Breast epithelium (tissue), 3 donors: ENCODE data around the gene C16orf96.

ENCODE experiments used
- CTCF ChIP-seq, 3 donors: fragments of 450-650 bp; IDR thresholded peaks; one replicate each; pipeline ENCODE4 v1.5.1; 2016 to 2017; ENCODE audit warnings: antibody characterized with exemption in 3 of 3, mild to moderate bottlenecking in 3 of 3, moderate library complexity in 3 of 3
- POLR2AphosphoS5 ChIP-seq, 3 donors: sonication (generic); formaldehyde crosslinking; IDR thresholded peaks; one replicate each; pipeline ENCODE4 v1.6.1; 2017; ENCODE audit warnings: antibody characterized with exemption in 3 of 3

- TF ChIP-seq CTCF (IDR thresholded peaks at IDR 0.05) (no peak), POLR2AphosphoS5 (IDR thresholded peaks at IDR 0.05) (no peak)
Measured at GRCh38 chr16:4601036-4601863, 45.1 kb downstream of the C16orf96 start.
